K562 (cell line): ENCODE results near the gene ITGAX. TPM values are rescaled to one million over a fixed set of nuclear protein-coding genes. Genes with fewer than 3 reads are reported as not detected.
A peak's percentile ranks its signal among the peaks of the same experiment; 100 is the strongest.

ENCODE experiments used
- ATAC-seq: fragments of 200-7000 bp; cut with Tn5 transposase; 3 replicates; pipeline ENCODE4 v1.9.1; 2020; ENCODE audit warnings: moderate library complexity
- BruUV-seq: library from RNA; stranded (reverse); fragments of 400-500 nt; replicated peaks from 2 replicates; lab custom pipeline; 2021; lab: Mats Ljungman, UMichigan
- CTCF ChIA-PET: fragments of 300-600 bp; formaldehyde crosslinking; extraction: SDS; loops from one replicate; lab custom pipeline; 2021; ENCODE audit warnings: low intra/inter-chr PET ratio; lab: Yijun Ruan, JAX
- POLR2A ChIA-PET: fragments of 300-600, 350-650 bp; sonication (Branson Sonifier 250); formaldehyde crosslinking; extraction: SDS; loops from one replicate; lab custom pipeline; 2021; ENCODE audit warnings: antibody characterized with exemption, inconsistent platforms; lab: Yijun Ruan, JAX
- DNase-seq, 4 experiments: peaks; one replicate each; pipeline versions ENCODE4 v3.0.0 to v3.0.0-alpha.2; 2011 to 2018; ENCODE audit warnings: low spot score in 3 of 4, mixed read lengths in 3 of 4; ENCODE audit errors: extremely low read depth in 1 of 4
- FAIRE-seq: peaks from 2 replicates; lab custom pipeline; 2011; peaks lifted over from hg19 to GRCh38; lab: Jason Lieb, UNC
- H2AFZ ChIP-seq: 2 replicates; pipeline ENCODE4 v1.6.0; 2011; ENCODE audit warnings: low read depth, low read length, control low read depth, inconsistent platforms
- H3K27ac ChIP-seq: fragments of 200-600 bp; 3 replicates; pipeline ENCODE4 v1.8.0; 2011; ENCODE audit warnings: low read depth, mild to moderate bottlenecking, control low read depth, inconsistent platforms, low read length, moderate library complexity, mixed read lengths; ENCODE audit errors: extremely low read depth
- H3K27me3 ChIP-seq, 2 experiments: fragments of 300-600 bp in 1 of 2; 2 replicates in 1 of 2; 3 replicates in 1 of 2; pipeline versions ENCODE4 v1.6.0 to v1.8.0; 2011; ENCODE audit warnings: inconsistent platforms in 2 of 2, low read length in 2 of 2, mild to moderate bottlenecking in 1 of 2, mixed read lengths in 1 of 2, moderate library complexity in 1 of 2; ENCODE audit not compliant: control insufficient read depth in 2 of 2, insufficient read depth in 2 of 2
- H3K36me3 ChIP-seq: fragments of 300-600 bp; 3 replicates; pipeline ENCODE4 v1.8.0; 2011; ENCODE audit warnings: mild to moderate bottlenecking, low read length, inconsistent platforms; ENCODE audit not compliant: control insufficient read depth, insufficient read depth
- H3K4me1 ChIP-seq, 2 experiments: fragments of 200-600 bp in 1 of 2; replicated peaks in 1 of 2; 2 replicates in 1 of 2; 3 replicates in 1 of 2; pipeline versions ENCODE4 v1.5.1 to v1.8.0; 2011; ENCODE audit warnings: inconsistent platforms in 2 of 2, low read length in 2 of 2, mild to moderate bottlenecking in 1 of 2, mixed read lengths in 1 of 2, moderate library complexity in 1 of 2; ENCODE audit not compliant: control insufficient read depth in 2 of 2, insufficient read depth in 2 of 2
- H3K4me2 ChIP-seq: 2 replicates; pipeline ENCODE4 v1.6.1; 2011; ENCODE audit warnings: low read length, control low read depth, inconsistent platforms, mixed read lengths; ENCODE audit not compliant: insufficient read depth
- H3K4me3 ChIP-seq: fragments of 200-600 bp; sonication (generic), shearing (Covaris generic); 2 replicates; pipeline ENCODE4 v1.5.1; 2016; ENCODE audit warnings: control low read depth, inconsistent platforms
- H3K79me2 ChIP-seq: fragments of 200-600 bp; 3 replicates; pipeline ENCODE4 v1.8.0; 2011; ENCODE audit warnings: low read length, inconsistent platforms; ENCODE audit not compliant: control insufficient read depth, insufficient read depth
- H3K9ac ChIP-seq, 2 experiments: 2 replicates each; pipeline versions ENCODE4 v1.6.0 to v1.6.1; 2011; ENCODE audit warnings: low read depth in 2 of 2, low read length in 2 of 2, control low read depth in 1 of 2, inconsistent platforms in 1 of 2, mild to moderate bottlenecking in 1 of 2, mixed read lengths in 1 of 2; ENCODE audit not compliant: insufficient read depth in 1 of 2
- H3K9me1 ChIP-seq: one replicate; pipeline ENCODE4 v1.6.0; 2011; ENCODE audit warnings: inconsistent platforms, mild to moderate bottlenecking, low read length, moderate library complexity; ENCODE audit not compliant: control insufficient read depth, insufficient read depth
- H3K9me3 ChIP-seq: replicated peaks from 2 replicates; pipeline ENCODE4 v1.5.1; 2011; ENCODE audit warnings: low read depth, low read length, inconsistent platforms; ENCODE audit not compliant: control insufficient read depth, insufficient read depth
- H4K20me1 ChIP-seq: replicated peaks from 2 replicates; pipeline ENCODE4 v1.6.1; 2011; ENCODE audit warnings: low read length, inconsistent platforms, mixed read lengths; ENCODE audit not compliant: control insufficient read depth, insufficient read depth
- ERF ChIP-seq: fragments of 450-650 bp; formaldehyde crosslinking; IDR thresholded peaks from 2 replicates; pipeline ENCODE4 v1.4.0; 2020; ENCODE audit warnings: mild to moderate bottlenecking, mixed read lengths
- GATA2 ChIP-seq: sonication (generic); formaldehyde crosslinking; IDR thresholded peaks from 2 replicates; pipeline ENCODE4 v1.4.0; 2020; ENCODE audit warnings: mild to moderate bottlenecking, missing genetic modification reagents
- KHSRP ChIP-seq: fragments of 450-650 bp; IDR thresholded peaks from 2 replicates; pipeline ENCODE4 v1.6.1; 2017
- MYNN ChIP-seq, 2 experiments: sonication (generic); formaldehyde crosslinking in 1 of 2; IDR thresholded peaks; 2 replicates each; pipeline versions ENCODE4 v1.5.0 to v1.6.1; 2016 to 2020; ENCODE audit warnings: antibody characterized with exemption in 1 of 2, missing genetic modification reagents in 1 of 2
- NCOA4 ChIP-seq: fragments of 450-650 bp; IDR thresholded peaks from 2 replicates; pipeline ENCODE4 v1.6.1; 2018; ENCODE audit warnings: mild to moderate bottlenecking; ENCODE audit not compliant: partially characterized antibody
- PRMT5 ChIP-seq: sonication (generic); formaldehyde crosslinking; IDR thresholded peaks from 2 replicates; pipeline ENCODE4 v1.5.0; 2020; ENCODE audit warnings: missing genetic modification reagents
- PRPF4 ChIP-seq: fragments of 200-400 bp; formaldehyde crosslinking; IDR thresholded peaks from one replicate; pipeline ENCODE4 v1.6.1; 2017; ENCODE audit warnings: low read length, low read depth, mild to moderate bottlenecking; ENCODE audit not compliant: insufficient read depth, poor library complexity, severe bottlenecking
- TRIM24 ChIP-seq, 2 experiments: fragments of 450-650 bp; IDR thresholded peaks; 2 replicates each; pipeline ENCODE4 v1.6.1; 2016
- ZNF224 ChIP-seq: sonication (generic); formaldehyde crosslinking; IDR thresholded peaks from 2 replicates; pipeline ENCODE4 v1.8.0; 2022; ENCODE audit warnings: mild to moderate bottlenecking, missing genetic modification reagents
- WGBS: fragments of 100-300 bp; shearing (Covaris generic); methylation state at CpG from one replicate; pipeline ENCODE4 v1.1.6; 2016; ENCODE audit warnings: low coverage, mixed read lengths; ENCODE audit not compliant: insufficient coverage; ENCODE audit errors: missing lambda C conversion rate; 5-methylcytosine and 5-hydroxymethylcytosine counted together
- in situ Hi-C: fragments of 300-500 bp; cut with MboI; formaldehyde crosslinking; loops from 4 replicates; pipeline ENCODE4 v1.15.0; 2018; ENCODE audit warnings: inconsistent platforms, mixed read lengths
- intact Hi-C: fragments of 100-400 bp; cut with micrococcal nuclease; formaldehyde crosslinking; loops from 2 replicates; pipeline ENCODE4 v1.14.2; 2022
- polyA plus RNA-seq, 8 experiments: library from polyadenylated mRNA; depleted of rRNA in 4 of 8; stranded (reverse) in 5 of 8; unstranded in 3 of 8; fragments of >200 nt; fragmentation: Nextera tagmentation in 2 of 8; fragmentation: Illumina TruSeq in 1 of 8; extraction: Ambion mirVana in 2 of 8; extraction: Trizol in 1 of 8; gene quantifications; 2 replicates each; pipeline versions ENCODE4 v1.2.1 to v1.2.3, GENCODE V29; 2011 to 2014; ENCODE audit warnings: inconsistent platforms in 1 of 8, missing spikeins in 1 of 8
- total RNA-seq, 7 experiments: library from RNA; depleted of rRNA in 6 of 7; stranded (reverse); fragments of >200 nt in 6 of 7; fragmentation: Illumina TruSeq in 2 of 7; extraction: Trizol in 2 of 7; gene quantifications; 2 replicates each; pipeline versions ENCODE4 v1.2.1 to v1.2.3, GENCODE V29; 2011 to 2021; ENCODE audit warnings: low replicate concordance in 1 of 7
- TF ChIP-seq, protein P1 (sequence below), 2 experiments: fragments of 450-650 bp in 1 of 2; sonication (generic) in 1 of 2; formaldehyde crosslinking in 1 of 2; IDR thresholded peaks; 2 replicates each; pipeline versions ENCODE4 v1.7.1 to v1.9.0; 2016 to 2022; ENCODE audit warnings: inconsistent platforms in 1 of 2, mild to moderate bottlenecking in 1 of 2, missing genetic modification reagents in 1 of 2

Gene ITGAX
- total and polyA plus RNA-seq, 9 of the 15 experiments (the other 6 are each of a cell fraction or from before 2014, with no cell fraction given), result 0.03 to 0.58 (median 0.14) TPM

DNA sequence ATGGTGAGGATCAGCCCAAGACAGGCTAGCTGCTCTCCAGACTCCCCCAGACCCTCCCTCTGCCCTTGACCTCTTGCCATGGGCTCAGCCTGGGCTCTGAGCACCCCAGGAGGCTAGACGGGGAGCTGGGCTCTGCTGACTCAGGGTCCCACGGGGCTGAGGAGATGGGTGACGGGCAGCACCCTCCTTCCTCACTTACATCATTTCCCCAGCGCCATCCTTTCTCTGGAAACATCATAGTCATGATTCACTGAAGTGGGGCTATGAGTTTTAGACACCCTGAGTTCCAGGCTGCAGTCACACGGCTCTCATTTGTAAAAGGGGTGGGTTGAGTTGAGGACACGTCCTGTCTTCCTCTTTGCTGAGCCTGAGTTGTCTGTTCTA lies 3.0 kb upstream of the ITGAX start:
- no peak overlapping the region for H3K27ac ChIP-seq
- intact Hi-C loops, result no loop called here
- 10% methylated on average over 3 of the region's 6 CpGs for WGBS
- POLR2A ChIA-PET, result no interaction called here
- H4K20me1 ChIP-seq, result no peaks in the 10 kb centered on the region
- H3K4me2 ChIP-seq, result no peak overlapping the region
- H2AFZ ChIP-seq, result no peak overlapping the region
- no TSS peak for BruUV-seq
- in situ Hi-C loops, result no loop called here
- no peak overlapping the region for H3K4me3 ChIP-seq
- TF ChIP-seq PRPF4 (no peak), KHSRP (no peak), PRMT5 (CRISPR knock-in tag) (no peak), GATA2 (no peak), ERF (CRISPR knock-in tag) (no peak), ZNF224 (no peak), NCOA4 (no peak), MYNN (IDR thresholded peaks at IDR 0.05) (no peak), MYNN (CRISPR knock-in tag; IDR thresholded peaks at IDR 0.05) (no peak), TRIM24 (IDR thresholded peaks at IDR 0.05) (no peak)
- TF ChIP-seq, protein P1, sequence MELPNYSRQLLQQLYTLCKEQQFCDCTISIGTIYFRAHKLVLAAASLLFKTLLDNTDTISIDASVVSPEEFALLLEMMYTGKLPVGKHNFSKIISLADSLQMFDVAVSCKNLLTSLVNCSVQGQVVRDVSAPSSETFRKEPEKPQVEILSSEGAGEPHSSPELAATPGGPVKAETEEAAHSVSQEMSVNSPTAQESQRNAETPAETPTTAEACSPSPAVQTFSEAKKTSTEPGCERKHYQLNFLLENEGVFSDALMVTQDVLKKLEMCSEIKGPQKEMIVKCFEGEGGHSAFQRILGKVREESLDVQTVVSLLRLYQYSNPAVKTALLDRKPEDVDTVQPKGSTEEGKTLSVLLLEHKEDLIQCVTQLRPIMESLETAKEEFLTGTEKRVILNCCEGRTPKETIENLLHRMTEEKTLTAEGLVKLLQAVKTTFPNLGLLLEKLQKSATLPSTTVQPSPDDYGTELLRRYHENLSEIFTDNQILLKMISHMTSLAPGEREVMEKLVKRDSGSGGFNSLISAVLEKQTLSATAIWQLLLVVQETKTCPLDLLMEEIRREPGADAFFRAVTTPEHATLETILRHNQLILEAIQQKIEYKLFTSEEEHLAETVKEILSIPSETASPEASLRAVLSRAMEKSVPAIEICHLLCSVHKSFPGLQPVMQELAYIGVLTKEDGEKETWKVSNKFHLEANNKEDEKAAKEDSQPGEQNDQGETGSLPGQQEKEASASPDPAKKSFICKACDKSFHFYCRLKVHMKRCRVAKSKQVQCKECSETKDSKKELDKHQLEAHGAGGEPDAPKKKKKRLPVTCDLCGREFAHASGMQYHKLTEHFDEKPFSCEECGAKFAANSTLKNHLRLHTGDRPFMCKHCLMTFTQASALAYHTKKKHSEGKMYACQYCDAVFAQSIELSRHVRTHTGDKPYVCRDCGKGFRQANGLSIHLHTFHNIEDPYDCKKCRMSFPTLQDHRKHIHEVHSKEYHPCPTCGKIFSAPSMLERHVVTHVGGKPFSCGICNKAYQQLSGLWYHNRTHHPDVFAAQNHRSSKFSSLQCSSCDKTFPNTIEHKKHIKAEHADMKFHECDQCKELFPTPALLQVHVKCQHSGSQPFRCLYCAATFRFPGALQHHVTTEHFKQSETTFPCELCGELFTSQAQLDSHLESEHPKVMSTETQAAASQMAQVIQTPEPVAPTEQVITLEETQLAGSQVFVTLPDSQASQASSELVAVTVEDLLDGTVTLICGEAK (IDR thresholded peaks at IDR 0.05), result no peak
- TF ChIP-seq, protein P1 (CRISPR knock-in tag; IDR thresholded peaks at IDR 0.05), result no peak
- peaks cover 2 to 25% of the 10 kb centered on the region in 2 experiments; a peak in 3 of 5 replicates for H3K4me1 ChIP-seq
- H3K9me1 ChIP-seq, result no peaks in the 10 kb centered on the region
- CTCF ChIA-PET, result no interaction called here
- FAIRE-seq (no peak), ATAC-seq (no peak; the same call in 2 of the 3 replicates), DNase-seq (no peak)
- peaks cover 4% of the 10 kb centered on the region; the same call in 1 of the 2 replicates for H3K9me3 ChIP-seq
- H3K79me2 ChIP-seq, result no peaks in the 10 kb centered on the region
- H3K27me3 ChIP-seq, result peaks cover 0 to 15% of the 10 kb centered on the region in 2 experiments; a peak in 2 of 5 replicates
- H3K36me3 ChIP-seq, result no peaks in the 10 kb centered on the region
- peak overlapping the region in 1 of 2 experiments; percentile 68; a peak in 2 of 4 replicates for H3K9ac ChIP-seq
